Stomach (tissue), 9 donors: Measurements from ENCODE around the gene GAS6. TPM values are rescaled to one million over a fixed set of nuclear protein-coding genes. Genes with fewer than 3 reads are reported as not detected.

Experiments
- DNase-seq, 2 donors: peaks; one replicate each; pipeline versions ENCODE4 v3.0.0 to v3.0.0-alpha.2; 2013 to 2019
- H3K27ac ChIP-seq, 5 donors: fragments of 200-600 bp in 4 of 5; sonication (generic) in 4 of 5; one replicate each; pipeline ENCODE4 v1.5.1; 2013 to 2019; ENCODE audit warnings: mild to moderate bottlenecking in 1 of 5, moderate library complexity in 1 of 5
- H3K27me3 ChIP-seq, 3 donors: fragments of 200-600 bp; sonication (generic); one replicate each; pipeline ENCODE4 v1.5.1; 2017 to 2019; ENCODE audit warnings: mixed run types in 1 of 3
- H3K36me3 ChIP-seq, 4 donors: fragments of 200-600 bp; sonication (generic); 1 replicate in 3 of 4; 2 replicates in 1 of 4; pipeline ENCODE4 v1.5.1; 2016 to 2019
- H3K4me1 ChIP-seq, 4 donors: fragments of 200-600 bp; sonication (generic); one replicate each; pipeline ENCODE4 v1.5.1; 2016 to 2019
- H3K4me3 ChIP-seq, 4 donors: fragments of 200-600 bp; sonication (generic) in 3 of 4; one replicate each; pipeline ENCODE4 v1.5.1; 2016 to 2019; ENCODE audit warnings: mild to moderate bottlenecking in 1 of 4
- H3K9me3 ChIP-seq, 4 donors: fragments of 200-600 bp; sonication (generic); one replicate each; pipeline ENCODE4 v1.5.1; 2016 to 2019
- CTCF ChIP-seq, 7 experiments: fragments of 450-650 bp in 4 of 7; fragments of 200-600 bp in 3 of 7; sonication (generic) in 3 of 7; IDR thresholded peaks; one replicate each; pipeline ENCODE4 v1.5.1; 2016 to 2019; ENCODE audit warnings: antibody characterized with exemption in 7 of 7, control low read depth in 2 of 7, mild to moderate bottlenecking in 1 of 7
- EP300 ChIP-seq: sonication (generic); formaldehyde crosslinking; IDR thresholded peaks from one replicate; pipeline ENCODE4 v1.6.1; 2017; ENCODE audit warnings: antibody characterized with exemption
- POLR2A ChIP-seq, 4 donors: fragments of 450-650 bp; IDR thresholded peaks; one replicate each; pipeline ENCODE4 v1.6.1; 2016; ENCODE audit warnings: antibody characterized with exemption in 4 of 4, control low read depth in 2 of 4, mild to moderate bottlenecking in 1 of 4, moderate library complexity in 1 of 4
- POLR2AphosphoS5 ChIP-seq, 3 donors: sonication (generic); formaldehyde crosslinking; IDR thresholded peaks; one replicate each; pipeline ENCODE4 v1.6.1; 2016; ENCODE audit warnings: antibody characterized with exemption in 3 of 3
- WGBS, 5 donors: extraction: QIAGEN DNeasy Blood & Tissue Kit in 3 of 5; methylation state at CpG; one replicate each; pipeline versions ENCODE4 v1.1.5 to v1.1.7; 2013 to 2018; 5-methylcytosine and 5-hydroxymethylcytosine counted together
- intact Hi-C: fragments of 100-400 bp; cut with DNase I; formaldehyde crosslinking; loops from one replicate; pipeline ENCODE4 v1.15.1; 2023; ENCODE audit warnings: low total_unique reads
- polyA plus RNA-seq, 3 donors: library from polyadenylated mRNA; stranded (reverse); fragments of 200-250 nt; gene quantifications; one replicate each; pipeline ENCODE4 v1.2.3, GENCODE V29; 2013
- total RNA-seq, 5 donors: library from RNA; depleted of rRNA; stranded (reverse); fragments of >200 nt; gene quantifications; one replicate each; pipeline versions ENCODE4 v1.1.0 to v1.2.3, GENCODE V29; 2014 to 2016
- donor health status: healthy with polysubstance abuse.
- donor health status: Bipolar disorder and iron deficiency.
- donor health status: healthy.

GAS6 gene
- total and polyA plus RNA-seq, 8 donors, result 31.4 to 409 (median 92.9) TPM

DNA sequence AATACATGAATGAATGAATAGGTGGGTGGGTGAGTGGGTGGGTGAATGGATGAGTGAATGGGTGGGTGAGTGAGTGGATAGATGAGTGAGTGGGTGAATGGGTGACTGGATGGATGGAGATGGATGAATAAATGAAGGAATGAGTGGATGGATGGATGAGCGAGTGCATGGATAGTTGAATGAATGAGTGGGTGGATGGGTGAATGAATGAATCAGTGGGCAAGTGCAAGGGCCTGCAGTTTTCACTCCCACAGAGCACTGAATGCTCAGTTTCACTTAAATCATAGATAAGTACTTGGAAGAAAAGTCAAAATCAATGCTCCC lies 12.4 kb downstream of the GAS6 start:
- 92 to 100% (median 97%) methylated on average over 1 of the region's 1 CpG for WGBS, 5 donors
- Histone ChIP-seq H3K4me1 (peaks cover 38 to 66% (median 52%) of the 10 kb centered on the region in 4 donors), H3K36me3 (peaks cover 3 to 13% (median 9%) of the 10 kb centered on the region in 4 donors), H3K4me3 (no peak overlapping the region), H3K27me3 (no peaks in the 10 kb centered on the region), H3K27ac (no peak overlapping the region), H3K9me3 (no peaks in the 10 kb centered on the region)
- no peak for TF ChIP-seq POLR2A (IDR thresholded peaks at IDR 0.05)
- intact Hi-C loops, result no loop called here
- DNase-seq, result no peak

DNA sequence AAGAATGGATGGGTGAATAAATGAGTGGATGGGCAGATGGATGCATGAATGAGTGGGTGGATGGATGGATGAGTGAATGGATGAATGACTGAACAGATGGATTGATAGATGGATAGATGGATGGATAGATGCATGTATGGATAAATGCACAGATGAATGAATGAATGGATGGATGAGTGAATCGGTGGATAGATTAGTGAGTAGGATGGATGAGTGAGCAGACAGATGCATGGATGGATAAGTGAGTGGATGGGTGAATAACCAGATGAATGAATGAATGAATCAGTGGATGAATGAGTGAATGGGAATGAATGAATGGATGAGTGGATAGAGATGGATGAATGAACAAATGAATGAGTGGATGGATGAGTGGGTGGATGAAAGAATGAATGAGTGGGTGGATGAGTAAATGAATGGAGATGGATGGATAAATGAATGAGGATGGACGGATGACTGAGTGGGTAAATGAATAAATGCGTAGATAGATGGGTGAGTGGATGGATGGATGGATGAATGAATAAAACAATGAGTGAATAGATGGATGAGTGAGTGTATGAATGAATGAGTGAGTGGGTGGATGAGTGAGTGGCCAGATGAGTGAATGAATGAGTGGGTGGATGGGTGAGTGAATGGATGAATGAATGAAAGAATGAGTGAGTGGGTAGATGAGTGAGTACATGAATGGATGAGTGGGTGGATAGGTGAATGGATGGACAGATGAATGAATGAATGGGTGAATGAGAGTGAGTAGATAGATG lies 13.0 kb downstream of the GAS6 start:
- 95 to 99% (median 97%) methylated on average over 3 of the region's 3 CpGs for WGBS, 5 donors
- TF ChIP-seq CTCF (IDR thresholded peaks at IDR 0.05) (no peak), POLR2AphosphoS5 (IDR thresholded peaks at IDR 0.05) (no peak), POLR2A (IDR thresholded peaks at IDR 0.05) (no peak), EP300 (no peak)
- intact Hi-C loops, result no loop called here
- H3K4me1 ChIP-seq, result peaks cover 34 to 62% (median 47%) of the 10 kb centered on the region in 4 donors
- no peak overlapping the region for H3K4me3 ChIP-seq
- peaks cover 4 to 17% (median 15%) of the 10 kb centered on the region in 4 donors for H3K36me3 ChIP-seq
- H3K9me3 ChIP-seq, result no peaks in the 10 kb centered on the region
- no peak overlapping the region for H3K27ac ChIP-seq
- H3K27me3 ChIP-seq, result no peaks in the 10 kb centered on the region
- DNase-seq, result no peak

GRCh38 chr13:113849981-113850721 lies 13.7 kb downstream of the GAS6 start:
- Histone ChIP-seq H3K27me3 (no peaks in the 10 kb centered on the region), H3K27ac (no peak overlapping the region), H3K36me3 (peaks cover 4 to 25% (median 21%) of the 10 kb centered on the region in 4 donors), H3K4me1 (peaks cover 32 to 58% (median 39%) of the 10 kb centered on the region in 4 donors), H3K4me3 (no peak overlapping the region), H3K9me3 (no peaks in the 10 kb centered on the region)
- no peak for DNase-seq
- TF ChIP-seq EP300 (no peak), POLR2AphosphoS5 (IDR thresholded peaks at IDR 0.05) (no peak), CTCF (IDR thresholded peaks at IDR 0.05) (no peak), POLR2A (IDR thresholded peaks at IDR 0.05) (no peak)
- WGBS, 5 donors, result 64 to 86% (median 73%) methylated on average over 8 of the region's 8 CpGs
- intact Hi-C loops, result no loop called here

DNA sequence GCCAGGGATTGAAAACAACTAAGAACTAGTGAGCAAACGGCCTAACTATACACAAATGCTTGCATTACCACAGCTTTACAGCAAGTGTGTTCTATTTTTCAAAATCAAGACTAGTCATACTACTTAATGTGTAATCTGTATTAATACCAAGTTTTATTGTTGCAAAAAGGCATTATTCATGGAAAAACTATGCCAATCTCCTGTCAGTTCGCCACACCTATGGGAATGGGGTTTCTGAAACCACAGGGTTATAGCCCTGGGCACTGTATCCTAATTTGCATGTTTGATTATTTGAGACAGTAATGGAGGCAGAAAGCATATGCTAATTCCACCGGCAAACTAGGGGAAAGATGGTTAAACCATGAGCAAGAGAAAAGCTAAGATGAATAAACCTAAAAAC lies 14.3 kb downstream of the GAS6 start:
- DNase-seq, result no peak
- intact Hi-C loops, result no loop called here
- WGBS, 5 donors, result 76 to 94% (median 78%) methylated on average over 3 of the region's 3 CpGs

More for the DNA sequence above, 14.3 kb downstream of the GAS6 start:
- no peak overlapping the region for H3K27ac ChIP-seq
- peaks cover 26 to 58% (median 33%) of the 10 kb centered on the region in 4 donors for H3K4me1 ChIP-seq
- no peak overlapping the region for H3K4me3 ChIP-seq
- no peaks in the 10 kb centered on the region for H3K9me3 ChIP-seq
- peaks cover 4 to 31% (median 27%) of the 10 kb centered on the region in 4 donors for H3K36me3 ChIP-seq
- TF ChIP-seq POLR2A (IDR thresholded peaks at IDR 0.05), result no peak
- TF ChIP-seq EP300, result no peak
- TF ChIP-seq CTCF (IDR thresholded peaks at IDR 0.05), result no peak
- no peak for TF ChIP-seq POLR2AphosphoS5 (IDR thresholded peaks at IDR 0.05)
- H3K27me3 ChIP-seq, result no peaks in the 10 kb centered on the region
